ENCODE data around the gene MCF2L.
A peak's percentile ranks its signal among the peaks of the same experiment; 100 is the strongest.

Gene MCF2L

DNA sequence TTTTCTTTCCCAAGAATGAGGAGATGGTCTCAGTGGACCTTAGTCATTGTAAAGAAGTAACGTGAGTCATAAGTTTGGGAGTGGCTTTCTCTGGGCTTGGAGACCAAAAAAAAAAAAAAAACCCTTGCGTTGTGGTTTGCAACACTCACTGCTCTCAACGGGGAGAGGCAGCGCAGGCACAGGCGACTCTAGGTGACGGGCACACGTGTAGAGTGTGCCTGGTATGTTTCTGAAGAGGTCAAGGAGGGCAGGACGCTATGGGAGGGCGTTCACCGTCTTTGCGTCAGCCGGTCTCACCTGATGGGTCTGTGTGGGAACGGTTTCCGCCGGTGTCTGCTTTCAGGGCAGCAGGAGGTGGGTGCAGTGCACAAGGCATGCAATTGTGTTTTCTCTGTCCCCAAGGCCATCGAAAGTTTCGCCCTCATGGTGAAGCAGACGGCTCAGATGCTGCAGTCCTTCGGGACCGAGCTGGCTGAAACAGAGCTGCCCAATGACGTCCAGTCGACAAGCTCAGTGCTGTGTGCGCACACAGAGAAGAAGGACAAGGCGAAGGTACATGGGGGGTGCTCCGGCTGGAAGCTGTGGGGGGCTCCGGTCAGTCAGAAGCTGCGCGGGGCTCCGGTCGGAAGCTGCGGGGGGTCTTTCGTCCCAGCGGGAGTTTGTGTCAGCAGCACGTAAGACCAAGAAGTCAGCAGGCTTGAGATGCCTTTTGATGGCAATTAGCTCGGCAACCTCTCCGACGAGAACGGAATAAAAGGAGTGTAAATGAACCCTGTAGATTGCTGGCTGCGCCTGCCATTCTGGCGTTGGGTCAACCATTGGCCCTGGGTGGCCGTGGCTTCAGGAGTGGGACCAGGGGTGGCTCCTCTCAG is 95.8 kb downstream of the MCF2L start:
- in situ Hi-C loops (cut with HindIII; ENCODE audit: low pct_ligation_motif_present, low sequenced_read_pairs), result no loop called here
- Histone ChIP-seq H3K36me3 (replicated peaks) (no peaks in the 10 kb centered on the region), H3K27ac (no peak overlapping the region), H3K27me3 (replicated peaks) (peaks cover 3% of the 10 kb centered on the region), H3K4me3 (ENCODE audit: low read depth, low read length) (no peak overlapping the region)
- peak; percentile 35 for DNase-seq
- TF ChIP-seq, protein P1, sequence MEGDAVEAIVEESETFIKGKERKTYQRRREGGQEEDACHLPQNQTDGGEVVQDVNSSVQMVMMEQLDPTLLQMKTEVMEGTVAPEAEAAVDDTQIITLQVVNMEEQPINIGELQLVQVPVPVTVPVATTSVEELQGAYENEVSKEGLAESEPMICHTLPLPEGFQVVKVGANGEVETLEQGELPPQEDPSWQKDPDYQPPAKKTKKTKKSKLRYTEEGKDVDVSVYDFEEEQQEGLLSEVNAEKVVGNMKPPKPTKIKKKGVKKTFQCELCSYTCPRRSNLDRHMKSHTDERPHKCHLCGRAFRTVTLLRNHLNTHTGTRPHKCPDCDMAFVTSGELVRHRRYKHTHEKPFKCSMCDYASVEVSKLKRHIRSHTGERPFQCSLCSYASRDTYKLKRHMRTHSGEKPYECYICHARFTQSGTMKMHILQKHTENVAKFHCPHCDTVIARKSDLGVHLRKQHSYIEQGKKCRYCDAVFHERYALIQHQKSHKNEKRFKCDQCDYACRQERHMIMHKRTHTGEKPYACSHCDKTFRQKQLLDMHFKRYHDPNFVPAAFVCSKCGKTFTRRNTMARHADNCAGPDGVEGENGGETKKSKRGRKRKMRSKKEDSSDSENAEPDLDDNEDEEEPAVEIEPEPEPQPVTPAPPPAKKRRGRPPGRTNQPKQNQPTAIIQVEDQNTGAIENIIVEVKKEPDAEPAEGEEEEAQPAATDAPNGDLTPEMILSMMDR (IDR thresholded peaks at IDR 0.05; ENCODE audit: low read depth, low read length, missing control alignments), result no peak

DNA sequence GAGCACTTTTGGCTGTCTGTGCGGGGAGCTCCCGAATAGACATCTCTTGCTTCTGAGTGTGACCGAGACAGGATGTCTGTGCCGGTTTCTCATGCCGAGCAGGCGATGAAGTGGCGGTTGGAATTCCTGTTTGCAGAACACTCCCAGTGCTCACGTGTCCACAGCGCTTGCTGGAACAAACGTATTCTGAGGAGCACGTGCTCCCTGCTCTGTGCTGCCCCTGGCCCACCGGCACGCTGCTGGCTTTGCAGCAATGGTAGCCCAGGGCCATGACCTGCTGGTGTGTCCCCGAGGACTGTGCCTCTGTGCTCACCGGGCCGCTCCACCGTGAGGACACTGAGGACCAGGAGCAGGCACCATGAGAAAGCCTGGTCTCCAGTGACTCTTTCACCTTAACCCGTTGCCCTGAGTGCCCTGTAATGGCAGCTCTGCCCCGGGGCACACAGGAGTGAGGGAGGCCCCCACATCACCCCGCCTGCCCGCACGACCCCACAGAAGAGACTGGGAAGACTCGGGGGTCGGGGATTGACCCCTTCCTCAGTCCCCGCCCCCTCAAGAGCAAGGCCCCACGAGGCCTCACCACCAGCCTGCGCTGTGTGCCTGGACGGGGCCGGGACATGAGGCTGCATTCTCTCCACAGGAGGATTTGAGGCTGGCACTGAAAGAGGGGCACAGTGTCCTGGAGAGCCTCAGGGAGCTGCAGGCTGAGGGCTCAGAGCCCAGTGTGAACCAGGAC is 96.6 kb downstream of the MCF2L start:
- TF ChIP-seq, protein P1 (IDR thresholded peaks at IDR 0.05; ENCODE audit: low read depth, low read length, missing control alignments), result no peak
- in situ Hi-C loops (cut with HindIII; ENCODE audit: low pct_ligation_motif_present, low sequenced_read_pairs), result no loop called here
- H3K27me3 ChIP-seq (replicated peaks), result peaks cover 3% of the 10 kb centered on the region

DNA sequence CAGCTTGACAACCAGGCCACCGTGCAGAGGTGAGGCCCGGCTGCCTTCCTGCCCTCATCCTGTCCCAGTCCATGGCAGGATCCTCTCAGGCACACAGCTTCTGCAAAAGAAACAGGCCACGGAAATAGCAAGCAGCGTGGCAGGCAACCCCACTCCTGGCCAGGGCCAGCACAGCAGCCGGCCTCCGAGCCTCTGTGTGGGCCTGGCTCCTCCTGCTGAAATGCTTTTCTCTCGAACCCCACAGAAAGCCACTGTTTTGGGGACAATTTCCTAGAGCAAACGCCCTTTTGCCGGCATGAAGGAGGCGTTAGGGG is 97.1 kb downstream of the MCF2L start:
- Histone ChIP-seq H3K27me3 (replicated peaks) (peaks cover 3% of the 10 kb centered on the region), H3K36me3 (replicated peaks) (no peaks in the 10 kb centered on the region), H3K27ac (no peak overlapping the region), H3K4me3 (ENCODE audit: low read depth, low read length) (no peak overlapping the region)
- DNase-seq, result no peak
- TF ChIP-seq, protein P1 (IDR thresholded peaks at IDR 0.05; ENCODE audit: low read depth, low read length, missing control alignments), result no peak
- in situ Hi-C loops (cut with HindIII; ENCODE audit: low pct_ligation_motif_present, low sequenced_read_pairs), result no loop called here

More for the DNA sequence above, 96.6 kb downstream of the MCF2L start:
- DNase-seq, result no peak
- Histone ChIP-seq H3K36me3 (replicated peaks) (no peaks in the 10 kb centered on the region), H3K27ac (no peak overlapping the region), H3K4me3 (ENCODE audit: low read depth, low read length) (no peak overlapping the region)

DNA sequence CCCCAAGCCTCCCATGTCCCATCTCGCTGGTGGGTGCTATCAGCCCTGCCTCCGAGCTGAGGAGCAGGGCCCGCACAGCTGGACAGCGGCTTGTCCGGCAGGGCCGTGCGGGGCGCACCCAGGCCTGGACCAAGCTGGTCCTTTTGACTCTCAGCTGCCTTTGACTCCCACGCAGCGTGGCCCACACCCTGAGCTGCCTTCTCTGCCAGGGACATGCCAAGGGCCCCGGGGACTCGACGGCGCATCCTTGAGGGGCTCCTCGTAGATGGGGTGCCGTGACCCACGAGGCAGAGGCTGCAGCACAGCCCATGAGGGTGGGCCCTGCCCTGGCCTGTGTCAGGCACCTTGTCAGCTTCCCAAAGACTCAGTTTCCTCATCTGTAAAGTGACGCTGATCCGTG is 97.7 kb downstream of the MCF2L start:
- TF ChIP-seq, protein P1 (IDR thresholded peaks at IDR 0.05; ENCODE audit: low read depth, low read length, missing control alignments), result no peak
- Histone ChIP-seq H3K27me3 (replicated peaks) (peaks cover 3% of the 10 kb centered on the region), H3K36me3 (replicated peaks) (no peaks in the 10 kb centered on the region), H3K27ac (no peak overlapping the region), H3K4me3 (ENCODE audit: low read depth, low read length) (no peak overlapping the region)
- no peak for DNase-seq
- in situ Hi-C loops (cut with HindIII; ENCODE audit: low pct_ligation_motif_present, low sequenced_read_pairs), result no loop called here

DNA sequence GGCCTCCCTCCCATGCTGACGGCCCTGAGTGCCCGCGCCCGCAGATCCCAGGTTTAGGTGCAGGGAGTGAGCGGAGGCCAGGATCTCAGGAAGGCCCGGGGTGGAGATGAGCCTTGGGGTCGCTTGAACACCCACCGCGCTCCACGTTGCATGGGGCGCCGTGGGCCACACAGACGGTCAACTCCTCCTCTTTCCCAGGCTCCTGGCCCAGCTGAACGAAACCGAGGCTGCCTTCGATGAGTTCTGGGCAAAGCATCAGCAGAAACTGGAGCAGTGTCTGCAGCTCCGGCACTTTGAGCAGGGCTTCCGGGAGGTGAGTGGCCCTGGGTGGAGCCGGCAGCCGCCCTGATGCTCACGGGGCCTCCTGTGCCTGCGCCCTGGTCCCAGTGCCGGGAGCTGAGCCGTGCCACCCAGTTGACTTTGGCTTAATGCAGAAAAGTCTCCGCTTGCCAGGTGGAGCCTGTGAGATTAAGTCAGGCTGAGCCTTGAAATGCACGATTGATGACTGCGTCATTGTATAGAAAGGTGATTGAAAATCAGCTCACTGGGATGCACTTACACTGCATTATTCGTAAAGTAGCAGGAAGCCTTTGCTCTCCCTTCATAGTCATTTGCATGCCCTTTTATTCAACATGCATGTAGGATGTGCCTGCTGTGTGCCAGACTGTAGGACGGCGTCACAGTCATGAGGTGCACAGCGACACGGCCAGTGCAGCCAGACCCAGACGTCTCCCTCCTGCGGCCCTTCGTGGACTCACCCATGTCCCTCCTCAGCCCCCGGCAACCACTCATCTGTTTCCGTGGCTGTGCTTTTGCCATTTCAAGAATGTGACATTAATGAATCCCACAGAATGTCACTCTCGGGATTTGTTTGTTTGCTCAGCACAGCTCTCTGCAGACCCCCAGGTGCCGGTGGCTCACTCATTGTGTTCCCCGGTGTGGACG is 101.1 kb downstream of the MCF2L start:
- in situ Hi-C loops (cut with HindIII; ENCODE audit: low pct_ligation_motif_present, low sequenced_read_pairs), result no loop called here
- TF ChIP-seq, protein P1 (IDR thresholded peaks at IDR 0.05; ENCODE audit: low read depth, low read length, missing control alignments), result no peak
- no peak overlapping the region for H3K4me3 ChIP-seq (ENCODE audit: low read depth, low read length)
- H3K27me3 ChIP-seq (replicated peaks), result peaks cover 1% of the 10 kb centered on the region
- no peaks in the 10 kb centered on the region for H3K36me3 ChIP-seq (replicated peaks)
- H3K27ac ChIP-seq, result no peak overlapping the region
- DNase-seq, result no peak

Data from brain microvascular endothelial cell (primary cell).